Muscle layer of colon (tissue), 2 donors: ENCODE data around the gene SP110.
"Not testable (repeated sequence)": the region's sequence is repeated elsewhere in the genome, so short reads cannot be mapped to it uniquely, and the experiment has no call there.

Source experiments
- H3K27ac ChIP-seq: one replicate; pipeline ENCODE4 v1.7.0; 2013; ENCODE audit warnings: low read depth, mild to moderate bottlenecking, low read length, moderate library complexity
- H3K27me3 ChIP-seq, 2 donors: one replicate each; pipeline ENCODE4 v1.7.0; 2013; ENCODE audit warnings: low read length in 2 of 2, mild to moderate bottlenecking in 2 of 2; ENCODE audit not compliant: insufficient read depth in 2 of 2, control insufficient read depth in 1 of 2
- H3K36me3 ChIP-seq: one replicate; pipeline ENCODE4 v1.7.0; 2013; ENCODE audit warnings: mild to moderate bottlenecking, low read length; ENCODE audit not compliant: insufficient read depth
- H3K4me1 ChIP-seq: one replicate; pipeline ENCODE4 v1.7.0; 2013; ENCODE audit warnings: mild to moderate bottlenecking, low read length; ENCODE audit not compliant: insufficient read depth
- H3K4me3 ChIP-seq, 2 donors: one replicate each; pipeline ENCODE4 v1.7.0; 2013; ENCODE audit warnings: low read length in 2 of 2, low read depth in 1 of 2, mild to moderate bottlenecking in 1 of 2, moderate library complexity in 1 of 2
- H3K9ac ChIP-seq: one replicate; pipeline ENCODE4 v1.7.0; 2013; ENCODE audit warnings: low read length
- H3K9me3 ChIP-seq: one replicate; pipeline ENCODE4 v1.7.0; 2013; ENCODE audit warnings: mild to moderate bottlenecking, low read length
- donor health status: abdominal sarcoma.
- donor health status: Adenocarcinoma of cecum.

Gene SP110

DNA sequence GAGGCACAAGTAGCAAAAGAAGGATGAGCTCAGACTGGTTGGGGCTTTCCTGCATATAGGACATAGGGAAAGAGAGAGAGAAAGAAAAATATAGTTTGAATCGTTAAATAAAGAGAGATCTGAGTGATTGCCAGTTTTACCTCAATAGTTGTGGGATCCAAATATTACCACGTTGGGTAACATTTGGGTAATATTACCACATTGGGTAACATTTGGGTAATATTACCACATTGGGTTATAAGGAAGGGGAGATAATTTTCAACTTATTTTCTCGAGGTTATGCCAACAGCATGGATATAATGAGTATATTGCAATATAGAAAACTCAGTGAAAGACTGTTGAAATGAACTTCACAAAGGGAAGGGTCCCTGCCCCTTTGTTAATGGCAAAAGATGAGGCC lies 26.4 kb upstream of the SP110 start:
- Histone ChIP-seq H3K36me3 (no peaks in the 10 kb centered on the region), H3K9me3 (no peaks in the 10 kb centered on the region)

DNA sequence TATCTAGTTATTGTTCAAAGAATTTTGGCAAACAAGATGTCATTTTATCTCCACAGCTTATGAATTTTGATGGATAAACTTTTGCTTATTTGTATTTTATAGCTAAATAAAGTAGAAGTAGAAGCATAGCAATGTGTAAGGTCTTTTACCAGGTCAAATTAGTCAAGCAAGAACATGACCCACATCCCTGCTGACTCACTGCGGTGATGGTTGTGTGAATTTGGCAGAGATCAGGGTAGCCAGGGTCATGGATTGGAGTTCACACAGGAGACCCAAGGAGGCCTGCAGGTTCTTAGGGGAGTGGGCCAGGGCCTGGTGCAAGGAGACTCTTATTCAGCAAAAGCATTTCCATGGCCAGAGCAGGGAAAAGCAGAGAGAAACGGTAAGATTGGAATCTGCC lies 24.4 kb upstream of the SP110 start:
- H3K9ac ChIP-seq, result no peak overlapping the region
- H3K36me3 ChIP-seq, result no peaks in the 10 kb centered on the region
- no peaks in the 10 kb centered on the region for H3K9me3 ChIP-seq
- H3K4me1 ChIP-seq, result no peaks in the 10 kb centered on the region
- no peaks in the 10 kb centered on the region for H3K27me3 ChIP-seq
- H3K4me3 ChIP-seq, result no peak overlapping the region
- no peak overlapping the region for H3K27ac ChIP-seq

More for the DNA sequence above, 26.4 kb upstream of the SP110 start:
- Histone ChIP-seq H3K4me3 (no peak overlapping the region), H3K4me1 (no peaks in the 10 kb centered on the region), H3K27me3 (no peaks in the 10 kb centered on the region), H3K9ac (no peak overlapping the region), H3K27ac (no peak overlapping the region)

DNA sequence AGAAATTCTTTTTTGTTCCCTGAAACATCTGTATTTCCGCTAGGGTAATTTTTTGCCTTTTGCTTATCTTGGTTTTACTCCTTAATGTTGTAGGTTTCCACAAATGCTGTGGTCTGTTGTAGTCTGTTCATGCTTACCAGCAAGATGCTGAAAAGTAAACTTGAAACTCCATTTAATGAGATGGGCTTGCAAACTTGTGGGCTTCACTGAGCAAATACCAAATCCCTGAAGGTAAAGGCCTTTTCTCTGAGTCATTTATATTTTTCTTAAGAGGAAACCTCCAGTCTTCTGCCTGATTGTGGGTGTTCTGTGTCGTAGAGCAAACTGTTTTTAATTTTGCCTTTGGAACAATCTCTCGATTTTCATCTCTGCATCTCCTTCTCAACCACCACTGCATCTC lies 15.1 kb upstream of the SP110 start:
- Histone ChIP-seq H3K4me1 (no peaks in the 10 kb centered on the region), H3K36me3 (no peaks in the 10 kb centered on the region), H3K9me3 (no peaks in the 10 kb centered on the region), H3K27me3 (no peaks in the 10 kb centered on the region), H3K4me3 (no peak overlapping the region), H3K9ac (no peak overlapping the region), H3K27ac (no peak overlapping the region)

DNA sequence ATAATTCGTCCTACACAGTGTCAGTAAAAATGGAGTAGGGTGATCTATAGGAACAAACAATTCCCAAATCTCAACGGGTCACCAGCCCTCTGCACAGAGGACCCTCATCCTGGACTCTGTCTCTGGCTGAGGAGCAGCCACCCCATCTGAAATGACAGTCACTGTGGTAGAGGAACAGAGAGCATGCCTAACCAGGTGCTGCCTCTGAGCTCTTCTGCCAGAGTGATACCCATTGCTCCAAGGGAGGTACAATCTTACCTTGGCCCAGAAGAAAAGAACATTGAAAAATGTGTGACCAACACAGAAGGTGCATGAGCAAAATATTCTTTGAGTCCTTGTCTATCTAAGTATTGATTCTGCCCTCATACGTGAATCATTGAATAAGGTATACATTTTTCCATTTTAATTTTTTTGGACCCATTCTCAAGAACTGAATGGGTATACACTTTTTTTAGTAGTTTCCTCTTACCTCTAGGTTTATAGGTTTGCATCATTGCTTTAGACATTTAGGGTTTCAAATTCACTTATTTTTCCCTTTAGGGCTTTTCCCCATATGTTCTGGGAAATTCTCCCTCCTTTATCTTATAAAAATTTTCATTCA lies 14.4 kb upstream of the SP110 start:
- Histone ChIP-seq H3K27ac (no peak overlapping the region), H3K4me1 (no peaks in the 10 kb centered on the region), H3K9me3 (no peaks in the 10 kb centered on the region), H3K27me3 (no peaks in the 10 kb centered on the region), H3K36me3 (no peaks in the 10 kb centered on the region), H3K4me3 (no peak overlapping the region), H3K9ac (no peak overlapping the region)

DNA sequence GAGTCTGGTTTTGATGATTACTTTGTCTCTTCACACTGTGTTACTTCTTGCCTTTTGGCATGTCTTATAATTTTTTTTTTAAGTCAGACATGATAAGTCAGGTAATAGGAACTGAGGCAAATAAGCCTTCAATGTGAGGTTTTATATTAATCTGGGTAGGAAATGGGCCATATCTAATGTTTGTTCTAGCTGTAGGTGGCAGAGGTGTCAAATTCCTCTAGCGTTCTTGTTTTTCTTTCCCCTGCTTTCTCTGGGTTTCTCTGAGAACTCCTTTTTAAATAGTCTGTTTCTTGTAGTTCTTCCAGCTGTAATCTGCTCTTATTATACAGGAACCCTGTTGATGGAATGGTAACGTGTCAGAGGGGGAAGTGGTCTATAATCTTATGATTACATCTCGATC lies 11.5 kb upstream of the SP110 start:
- no peaks in the 10 kb centered on the region for H3K27me3 ChIP-seq
- no peak overlapping the region for H3K9ac ChIP-seq
- no peak overlapping the region for H3K27ac ChIP-seq
- H3K9me3 ChIP-seq, result no peaks in the 10 kb centered on the region
- H3K4me3 ChIP-seq, result no peak overlapping the region
- H3K36me3 ChIP-seq, result no peaks in the 10 kb centered on the region
- H3K4me1 ChIP-seq, result no peaks in the 10 kb centered on the region

DNA sequence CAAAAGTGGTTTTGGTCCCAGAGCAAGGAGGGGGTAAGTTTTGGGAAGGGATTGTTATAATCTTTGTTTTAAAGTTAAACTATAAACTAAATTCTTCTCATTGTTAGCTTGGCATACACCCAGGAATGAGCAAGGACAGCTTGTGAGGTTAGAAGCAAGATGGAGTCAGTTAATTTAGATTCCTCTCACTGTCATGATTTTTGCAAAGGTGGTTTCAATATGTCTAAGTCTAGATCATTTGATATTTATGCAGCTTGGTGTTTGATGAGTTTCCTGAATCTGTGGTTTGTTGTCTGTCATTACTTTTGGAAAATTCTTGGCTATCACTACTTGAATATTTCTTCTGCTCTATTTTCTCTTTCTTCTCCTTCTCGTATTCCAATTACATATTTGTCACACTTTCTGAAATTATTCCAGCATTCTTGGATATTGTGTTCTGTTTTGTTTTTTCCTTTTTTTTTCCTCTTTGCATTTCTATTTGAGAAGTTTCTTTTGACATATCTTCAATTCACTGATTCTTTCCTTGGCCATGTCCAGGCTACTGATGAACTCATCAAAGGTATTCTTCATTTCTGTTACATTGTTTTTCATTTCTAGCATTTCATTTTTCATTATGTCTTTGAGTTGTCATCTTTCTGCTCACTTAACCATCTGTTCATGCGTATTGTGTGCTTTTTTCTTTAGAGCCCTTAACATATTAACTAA lies 10.9 kb upstream of the SP110 start:
- no peaks in the 10 kb centered on the region for H3K36me3 ChIP-seq
- no peak overlapping the region for H3K9ac ChIP-seq
- H3K9me3 ChIP-seq, result no peaks in the 10 kb centered on the region
- no peak overlapping the region for H3K27ac ChIP-seq
- H3K27me3 ChIP-seq, result no peaks in the 10 kb centered on the region
- no peak overlapping the region for H3K4me3 ChIP-seq
- no peaks in the 10 kb centered on the region for H3K4me1 ChIP-seq

DNA sequence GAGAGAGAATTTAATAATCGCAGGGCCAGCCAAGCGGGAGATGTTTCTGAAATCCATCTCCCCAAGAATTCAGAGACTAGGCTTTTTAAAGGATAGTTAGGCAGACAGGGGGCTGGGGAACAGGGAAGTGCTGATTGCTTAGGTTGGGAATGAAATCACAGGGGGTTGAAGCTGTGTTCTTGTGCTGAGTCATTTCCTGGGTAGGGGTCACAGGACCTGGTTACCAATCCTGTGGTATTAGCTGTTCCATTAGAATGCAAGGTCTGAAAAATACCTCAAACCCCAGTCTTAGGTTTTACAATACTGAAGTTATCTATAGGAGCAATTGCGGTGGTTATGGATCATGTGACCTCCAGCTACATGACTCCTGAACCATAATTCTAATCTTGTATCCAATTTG lies 10.3 kb upstream of the SP110 start:
- no peaks in the 10 kb centered on the region for H3K36me3 ChIP-seq
- H3K9ac ChIP-seq, result no peak overlapping the region
- H3K4me1 ChIP-seq, result no peaks in the 10 kb centered on the region
- H3K9me3 ChIP-seq, result no peaks in the 10 kb centered on the region
- H3K27ac ChIP-seq, result no peak overlapping the region
- no peak overlapping the region for H3K4me3 ChIP-seq
- no peaks in the 10 kb centered on the region for H3K27me3 ChIP-seq

DNA sequence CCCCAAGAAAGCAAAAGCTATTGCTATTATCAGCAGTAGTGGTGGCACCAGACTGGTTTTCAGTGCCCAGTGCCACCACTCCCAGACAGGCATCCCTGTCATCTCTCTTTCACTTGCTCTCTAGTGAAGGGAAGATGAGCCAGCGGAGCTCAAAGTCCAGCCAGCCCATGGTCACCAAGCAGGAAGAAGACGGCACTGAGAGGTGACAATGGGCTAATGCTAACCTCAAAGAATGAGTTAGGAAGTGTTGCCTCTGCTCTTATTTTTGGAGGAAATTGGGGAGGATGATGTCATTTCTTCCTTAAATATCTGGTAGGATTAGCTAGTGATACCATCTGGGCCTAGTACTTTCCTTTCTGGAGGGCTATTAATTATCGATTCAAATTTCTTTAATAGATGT lies 7.4 kb upstream of the SP110 start:
- H3K36me3 ChIP-seq, result no peaks in the 10 kb centered on the region
- H3K9me3 ChIP-seq, result no peaks in the 10 kb centered on the region
- H3K27me3 ChIP-seq, result no peaks in the 10 kb centered on the region
- H3K4me1 ChIP-seq, result no peaks in the 10 kb centered on the region
- no peak overlapping the region for H3K4me3 ChIP-seq
- H3K27ac ChIP-seq, result no peak overlapping the region
- no peak overlapping the region for H3K9ac ChIP-seq

DNA sequence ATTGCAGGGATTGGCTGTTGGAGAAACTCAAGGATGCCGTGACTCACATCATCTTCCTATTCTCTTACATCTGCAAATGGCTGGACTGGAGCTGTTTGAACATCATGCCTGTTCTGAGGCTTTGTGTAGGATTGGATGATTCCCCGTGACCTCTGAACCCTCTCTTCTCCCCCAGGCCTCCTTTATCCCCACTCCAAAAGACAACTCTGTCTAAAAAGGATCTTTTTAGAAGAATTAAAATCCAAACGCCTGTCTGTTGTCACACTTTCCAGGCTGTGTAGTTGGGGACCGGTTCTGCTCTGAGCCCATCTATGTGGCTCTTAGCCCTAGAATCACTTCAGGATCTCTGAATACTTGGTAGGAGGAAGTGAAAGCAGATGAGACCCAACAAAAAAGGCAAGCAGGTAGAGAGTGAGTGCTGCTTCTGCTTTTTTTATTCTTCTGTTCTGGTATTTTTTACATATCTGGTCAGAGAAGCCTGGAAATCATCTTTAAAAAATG lies 6.3 kb upstream of the SP110 start:
- no peak overlapping the region for H3K9ac ChIP-seq
- H3K9me3 ChIP-seq, result no peaks in the 10 kb centered on the region
- no peak overlapping the region for H3K4me3 ChIP-seq
- no peaks in the 10 kb centered on the region for H3K36me3 ChIP-seq
- no peaks in the 10 kb centered on the region for H3K27me3 ChIP-seq
- no peak overlapping the region for H3K27ac ChIP-seq
- no peaks in the 10 kb centered on the region for H3K4me1 ChIP-seq

DNA sequence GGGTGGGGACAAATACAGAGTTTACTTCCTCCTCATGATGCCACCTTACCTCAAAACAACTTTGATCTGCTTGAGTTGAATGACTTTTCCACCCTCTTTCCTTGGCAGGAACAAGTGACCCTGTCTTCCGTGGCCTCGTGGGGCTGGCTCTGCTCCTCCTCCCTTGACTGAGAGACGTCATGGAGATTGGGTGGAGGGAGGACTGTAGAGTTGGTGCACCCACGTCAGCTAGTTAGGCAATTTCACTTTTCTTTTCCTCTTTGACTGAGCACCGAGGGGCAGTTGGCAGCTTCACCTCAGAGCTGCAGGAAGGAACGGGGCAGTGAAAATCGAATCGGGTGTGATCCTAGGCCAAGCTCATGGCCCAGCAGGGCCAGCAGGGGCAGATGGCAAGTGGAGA lies 5.7 kb upstream of the SP110 start, which contains the start of gene SP140:
TSS of gene SP140 (plus strand) at position 251 of the 400 bp plus-strand sequence. CDS start at position 360, 109 bp downstream.
- Histone ChIP-seq H3K27ac (no peak within 1 kb of the TSS), H3K4me3 (peak within 1 kb of the TSS in 1 of 2 donors; percentile 20), H3K9me3 (no peaks in the 10 kb centered on the region), H3K36me3 (no peaks in the 10 kb centered on the region), H3K9ac (no peak within 1 kb of the TSS), H3K27me3 (no peaks in the 10 kb centered on the region), H3K4me1 (peaks cover under 1% of the 10 kb centered on the region)

DNA sequence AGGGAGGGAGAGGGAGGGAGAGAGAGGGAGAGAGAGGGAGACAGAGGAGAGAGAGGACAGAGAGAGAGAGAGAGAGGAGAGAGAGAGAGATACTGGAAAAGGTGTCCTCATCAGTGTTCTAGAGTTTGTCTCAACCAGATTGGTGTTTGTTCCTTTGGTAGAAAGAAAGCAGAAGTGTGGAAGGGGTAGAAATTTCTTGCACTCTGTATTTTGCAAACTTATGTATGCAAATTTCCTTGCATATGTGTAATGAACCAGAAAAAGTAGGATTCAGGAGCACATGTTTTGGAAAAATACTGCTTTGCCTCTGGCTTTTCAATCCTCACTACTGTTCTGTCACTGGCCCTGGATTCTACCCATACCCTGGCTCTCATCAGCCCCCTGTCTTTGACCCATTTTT lies 4.7 kb upstream of the SP110 start:
- H3K9me3 ChIP-seq, result no peaks in the 10 kb centered on the region
- peaks cover 3% of the 10 kb centered on the region for H3K4me1 ChIP-seq
- H3K27ac ChIP-seq, result no peak overlapping the region
- no peak overlapping the region for H3K9ac ChIP-seq
- H3K27me3 ChIP-seq, result no peaks in the 10 kb centered on the region
- no peak overlapping the region for H3K4me3 ChIP-seq
- no peaks in the 10 kb centered on the region for H3K36me3 ChIP-seq

DNA sequence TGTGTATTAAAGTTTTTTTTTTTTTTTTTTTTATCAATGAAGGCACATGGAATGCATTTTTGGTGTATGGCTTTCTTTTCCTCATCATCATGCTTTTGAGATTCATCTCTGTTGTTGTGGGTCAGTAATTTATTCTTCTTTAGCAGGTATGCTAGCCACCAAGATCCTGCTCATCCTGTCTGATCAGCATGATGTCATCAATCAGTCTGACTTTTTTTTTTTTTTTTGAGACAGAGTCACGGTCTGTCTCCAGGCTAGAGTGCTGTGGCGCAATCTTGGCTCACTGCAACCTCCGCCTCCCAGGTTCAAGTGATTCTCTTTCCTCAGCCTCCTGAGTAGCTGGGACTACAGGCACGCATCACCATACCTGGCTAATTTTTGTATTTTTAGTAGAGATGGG lies 3.0 kb upstream of the SP110 start:
- not testable (repeated sequence) for H3K4me3 ChIP-seq, H3K9me3 ChIP-seq, H3K27me3 ChIP-seq, H3K36me3 ChIP-seq, H3K27ac ChIP-seq, H3K9ac ChIP-seq, H3K4me1 ChIP-seq
